Measurements from ENCODE around the gene ITPK1. TPM values are rescaled to one million over a fixed set of nuclear protein-coding genes. Genes with fewer than 3 reads are reported as not detected.
A peak's percentile ranks its signal among the peaks of the same experiment; 100 is the strongest.

The ITPK1 gene
- total RNA-seq, 1 donor from 2014 or later = 30.5 TPM

DNA sequence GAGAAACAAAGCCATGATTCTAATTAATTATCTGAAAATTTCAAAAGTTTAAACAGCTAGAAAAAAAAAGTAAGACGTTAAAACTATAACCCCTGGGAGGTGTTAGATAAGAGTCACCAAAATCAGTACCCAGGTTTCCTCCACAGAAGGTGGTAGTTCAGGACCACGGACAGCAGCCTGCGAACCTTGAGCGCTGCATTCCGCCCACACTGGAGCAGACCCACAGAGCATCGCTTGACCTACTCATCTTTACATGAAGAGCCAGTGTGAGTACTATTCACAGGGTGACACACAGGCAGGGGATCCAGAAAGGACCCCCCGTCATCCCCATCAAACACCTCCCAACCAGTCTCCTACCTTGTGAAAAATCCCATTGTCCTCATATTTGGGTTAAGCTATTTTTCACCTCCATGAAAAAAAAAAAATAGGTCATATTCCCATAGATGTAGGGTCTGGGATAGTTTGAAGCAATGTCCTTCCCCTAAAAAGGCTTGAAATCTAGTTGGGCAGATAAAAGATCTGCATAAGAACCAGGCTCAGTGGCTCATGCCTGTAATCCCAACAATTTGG, 201.6 kb downstream of the ITPK1 start:
- H3K27ac Mint-ChIP-seq = no peak overlapping the region
- no peak for TF ChIP-seq CTCF (IDR thresholded peaks at IDR 0.05; ENCODE audit: unreplicated experiment)
- peak in 1 of 2 experiments; percentile 69 for DNase-seq (ENCODE audit: low spot score in 2 of 2, unreplicated experiment in 2 of 2)
- H3K4me3 Mint-ChIP-seq = no peak overlapping the region
- no peaks in the 10 kb centered on the region for H3K36me3 Mint-ChIP-seq
- H3K27me3 Mint-ChIP-seq (ENCODE audit: low read depth) = peaks cover 39% of the 10 kb centered on the region
- no peaks in the 10 kb centered on the region for H3K9me3 Mint-ChIP-seq
- H3K4me1 Mint-ChIP-seq = no peaks in the 10 kb centered on the region

DNA sequence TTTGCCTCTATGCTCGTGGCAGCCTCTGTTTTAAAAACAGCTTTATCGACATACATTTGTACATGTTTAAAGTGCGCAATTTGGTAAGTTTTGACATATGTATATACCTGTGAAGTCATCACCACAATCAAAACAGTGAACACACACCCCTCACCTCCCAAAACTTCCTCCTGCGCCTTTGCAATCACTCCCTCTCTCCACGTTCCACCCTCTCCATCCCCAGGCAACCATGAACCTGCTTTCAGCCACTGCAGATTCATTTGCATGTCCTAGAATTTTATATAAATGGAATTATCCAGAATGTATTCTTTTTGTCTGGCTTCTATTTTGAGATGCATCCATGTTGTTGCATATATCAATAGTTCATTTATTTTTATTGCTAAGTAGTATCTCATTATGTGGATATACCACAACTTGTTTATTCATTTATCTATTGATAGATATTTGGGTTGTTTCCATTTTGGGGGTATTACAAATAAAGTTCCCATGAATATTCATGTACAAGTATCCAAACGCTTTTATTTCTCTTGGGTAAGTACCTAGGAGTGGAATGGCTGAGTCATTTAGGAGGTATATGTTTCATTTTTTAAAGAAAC, 208.3 kb downstream of the ITPK1 start:
- H3K9me3 Mint-ChIP-seq = no peaks in the 10 kb centered on the region
- no peak for TF ChIP-seq CTCF (IDR thresholded peaks at IDR 0.05; ENCODE audit: unreplicated experiment)
- no peak for DNase-seq (ENCODE audit: low spot score in 2 of 2, unreplicated experiment in 2 of 2)
- H3K27ac Mint-ChIP-seq = no peak overlapping the region
- H3K4me1 Mint-ChIP-seq = no peaks in the 10 kb centered on the region
- H3K4me3 Mint-ChIP-seq = no peak overlapping the region
- peaks cover 44% of the 10 kb centered on the region for H3K27me3 Mint-ChIP-seq (ENCODE audit: low read depth)
- no peaks in the 10 kb centered on the region for H3K36me3 Mint-ChIP-seq

DNA sequence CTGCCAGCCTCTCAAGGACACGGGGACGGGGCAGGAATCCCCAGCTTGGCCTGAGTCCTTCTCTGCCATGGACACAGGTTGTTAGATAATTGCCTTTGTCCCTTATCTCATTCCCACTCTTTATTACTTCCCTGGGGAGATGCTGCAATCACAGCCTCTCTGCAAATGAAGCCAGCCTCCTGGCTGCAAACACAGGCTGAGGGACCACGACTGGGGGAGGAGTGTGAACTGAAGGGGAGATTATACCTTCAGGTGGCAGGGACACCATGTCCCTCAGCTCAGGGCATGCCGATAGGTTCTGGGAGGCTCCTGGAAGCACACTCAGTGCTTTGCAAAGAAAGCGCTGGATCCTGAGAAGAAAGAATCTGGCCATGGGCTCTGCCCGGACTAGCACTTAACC, 208.9 kb downstream of the ITPK1 start:
- H3K4me3 Mint-ChIP-seq = no peak overlapping the region
- DNase-seq (ENCODE audit: low spot score in 2 of 2, unreplicated experiment in 2 of 2) = no peak
- H3K36me3 Mint-ChIP-seq = no peaks in the 10 kb centered on the region
- H3K27me3 Mint-ChIP-seq (ENCODE audit: low read depth) = peaks cover 50% of the 10 kb centered on the region
- no peak for TF ChIP-seq CTCF (IDR thresholded peaks at IDR 0.05; ENCODE audit: unreplicated experiment)
- no peaks in the 10 kb centered on the region for H3K9me3 Mint-ChIP-seq
- no peak overlapping the region for H3K27ac Mint-ChIP-seq
- H3K4me1 Mint-ChIP-seq = no peaks in the 10 kb centered on the region

DNA sequence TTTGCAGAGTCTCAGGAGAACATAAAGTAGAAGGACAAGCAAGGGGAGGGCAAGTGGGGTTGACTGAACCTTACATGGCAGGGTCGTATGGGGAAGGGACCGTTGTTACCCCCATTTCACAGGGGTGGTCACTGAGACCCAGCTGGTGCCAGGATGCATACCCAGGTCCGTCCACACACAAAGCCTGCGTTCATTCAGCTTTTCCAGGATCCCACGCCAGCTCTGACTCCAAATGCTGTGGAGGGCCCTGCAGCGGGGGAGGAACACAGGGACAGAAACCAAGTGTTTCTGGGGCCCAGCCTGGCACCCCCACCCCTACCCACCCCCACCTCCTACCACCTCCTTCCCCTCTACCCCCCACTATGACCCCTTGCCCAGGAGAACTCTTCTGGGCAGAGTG, 209.3 kb downstream of the ITPK1 start:
- Mint-ChIP-seq H3K4me3 (no peak overlapping the region), H3K9me3 (no peaks in the 10 kb centered on the region), H3K36me3 (no peaks in the 10 kb centered on the region), H3K4me1 (no peaks in the 10 kb centered on the region), H3K27ac (no peak overlapping the region), H3K27me3 (ENCODE audit: low read depth) (peaks cover 51% of the 10 kb centered on the region)
- no peak for DNase-seq (ENCODE audit: low spot score in 2 of 2, unreplicated experiment in 2 of 2)
- no peak for TF ChIP-seq CTCF (IDR thresholded peaks at IDR 0.05; ENCODE audit: unreplicated experiment)

DNA sequence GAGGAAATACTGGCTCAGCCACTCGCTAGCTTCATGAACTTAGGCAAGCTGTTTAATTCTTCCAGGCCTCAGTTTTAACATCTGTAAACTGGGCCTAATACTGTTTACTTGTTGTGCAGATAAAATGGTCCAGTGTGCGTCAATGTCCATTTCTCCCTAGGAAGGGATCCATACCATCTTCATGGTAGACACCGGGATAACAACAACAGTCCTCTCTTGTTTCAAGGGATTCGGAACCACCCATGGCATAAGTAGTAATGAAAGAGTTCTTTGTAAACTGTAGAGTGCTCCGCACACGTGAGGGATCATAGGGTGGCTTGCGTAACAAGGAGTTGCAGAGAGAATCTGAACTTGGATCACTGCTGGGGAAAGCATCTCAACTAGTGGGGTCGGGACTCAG, 210.1 kb downstream of the ITPK1 start:
- Mint-ChIP-seq H3K27me3 (ENCODE audit: low read depth) (peaks cover 58% of the 10 kb centered on the region), H3K36me3 (no peaks in the 10 kb centered on the region), H3K27ac (no peak overlapping the region), H3K4me3 (no peak overlapping the region), H3K9me3 (no peaks in the 10 kb centered on the region), H3K4me1 (no peaks in the 10 kb centered on the region)
- DNase-seq (ENCODE audit: low spot score in 2 of 2, unreplicated experiment in 2 of 2) = no peak
- TF ChIP-seq CTCF (IDR thresholded peaks at IDR 0.05; ENCODE audit: unreplicated experiment) = no peak

Measured in mesothelial cell of epicardium (in vitro differentiated cells).